ENCODE results near the gene FTSJ3. TPM values are rescaled to one million over a fixed set of nuclear protein-coding genes. Genes with fewer than 3 reads are reported as not detected.
A peak's percentile ranks its signal among the peaks of the same experiment; 100 is the strongest.

The FTSJ3 gene
- polyA plus RNA-seq, 1 of the 3 experiments (the other 2 are of a cell fraction), result 148 TPM

- H3K9me2 ChIP-seq, result no peaks in the 10 kb centered on the region
- H3K27ac ChIP-seq (ENCODE audit: low read depth in 2 of 2, low read length in 1 of 2), result no peak overlapping the region
- no peak overlapping the region for H3K4me2 ChIP-seq
- H4K20me1 ChIP-seq (ENCODE audit: insufficient read depth), result no peaks in the 10 kb centered on the region
- H3K27me3 ChIP-seq (ENCODE audit: insufficient read depth), result peaks cover 2% of the 10 kb centered on the region; the same call in 1 of the 2 replicates
- DNase-seq, result peak; percentile 66
- no peaks in the 10 kb centered on the region for H3K36me3 ChIP-seq (replicated peaks in 1 of 2; ENCODE audit: control insufficient read depth in 1 of 2, insufficient read depth in 2 of 2, low read length in 1 of 2)
- 83% methylated on average over 82 of the region's 82 CpGs for WGBS (ENCODE audit: low lambda C conversion rate)
- CTCF ChIA-PET, result interaction anchor here (0.6 to 2.3 kb wide), 7 partner anchors 10 to 70 kb away, joined by 3 to 7 read pairs (median 3); partner anchors contain the start of gene CSHL1
- TF ChIP-seq RCOR1 (IDR thresholded peaks at IDR 0.05; ENCODE audit: low read length) (no peak), RFX5 (IDR thresholded peaks at IDR 0.05; ENCODE audit: low read length) (peak; percentile 95)
- H2AFZ ChIP-seq (ENCODE audit: low read depth), result no peak overlapping the region
- H3K4me1 ChIP-seq (ENCODE audit: control insufficient read depth in 1 of 2, insufficient read depth in 2 of 2, low read depth in 1 of 2, low read length in 1 of 2), result no peaks in the 10 kb centered on the region
- H3K9me3 ChIP-seq, result no peaks in the 10 kb centered on the region
- POLR2A ChIA-PET, result no interaction called here
- H3K79me2 ChIP-seq (ENCODE audit: insufficient read depth), result no peaks in the 10 kb centered on the region
- no peak overlapping the region for H3K9ac ChIP-seq
- no peak overlapping the region; a peak in 1 of 4 replicates for H3K4me3 ChIP-seq (ENCODE audit: low read depth in 2 of 2, low read length in 1 of 2)
- peaks cover 5% of the 10 kb centered on the region for H3F3A ChIP-seq (replicated peaks; ENCODE audit: insufficient read depth)
Measured at GRCh38 chr17:63848834-63849689, 21.6 kb upstream of the FTSJ3 start.

- 62% methylated on average over 3 of the region's 3 CpGs for WGBS (ENCODE audit: low lambda C conversion rate)
- Histone ChIP-seq H3F3A (replicated peaks; ENCODE audit: insufficient read depth) (peaks cover 12% of the 10 kb centered on the region), H3K9me2 (no peaks in the 10 kb centered on the region), H3K4me2 (no peak overlapping the region), H3K4me3 (ENCODE audit: low read depth in 2 of 2, low read length in 1 of 2) (no peak overlapping the region), H3K27ac (ENCODE audit: low read depth in 2 of 2, low read length in 1 of 2) (no peak overlapping the region), H3K9me3 (no peaks in the 10 kb centered on the region), H3K9ac (no peak overlapping the region), H2AFZ (ENCODE audit: low read depth) (no peak overlapping the region), H4K20me1 (ENCODE audit: insufficient read depth) (no peaks in the 10 kb centered on the region), H3K36me3 (replicated peaks in 1 of 2; ENCODE audit: control insufficient read depth in 1 of 2, insufficient read depth in 2 of 2, low read length in 1 of 2) (no peaks in the 10 kb centered on the region), H3K4me1 (ENCODE audit: control insufficient read depth in 1 of 2, insufficient read depth in 2 of 2, low read depth in 1 of 2, low read length in 1 of 2) (peaks cover 0 to 4% of the 10 kb centered on the region in 2 experiments; a peak in 1 of 4 replicates), H3K27me3 (ENCODE audit: insufficient read depth) (no peaks in the 10 kb centered on the region; the same call in 1 of the 2 replicates), H3K79me2 (ENCODE audit: insufficient read depth) (no peaks in the 10 kb centered on the region)
- CTCF ChIA-PET, result interaction anchor here (1.0 to 3.0 kb wide), 4 partner anchors 12 to 19 kb away, joined by 3 to 24 read pairs (median 6); no protein-coding TSS in a partner anchor
- no peak for DNase-seq
- TF ChIP-seq YY1 (IDR thresholded peaks at IDR 0.05; ENCODE audit: low read depth) (no peak), POLR2AphosphoS5 (IDR thresholded peaks at IDR 0.05; ENCODE audit: low read depth, low read length) (no peak), RCOR1 (IDR thresholded peaks at IDR 0.05; ENCODE audit: low read length) (no peak)
- POLR2A ChIA-PET, result no interaction called here
Measured at GRCh38 chr17:63847525-63848249, 20.2 kb upstream of the FTSJ3 start.

GRCh38 chr17:63845509-63845908 lies 18.0 kb upstream of the FTSJ3 start:
- no peaks in the 10 kb centered on the region for H3K36me3 ChIP-seq (replicated peaks in 1 of 2; ENCODE audit: control insufficient read depth in 1 of 2, insufficient read depth in 2 of 2, low read length in 1 of 2)
- no peak for DNase-seq
- H4K20me1 ChIP-seq (ENCODE audit: insufficient read depth), result no peaks in the 10 kb centered on the region; the same call in 1 of the 2 replicates
- no peaks in the 10 kb centered on the region for H3K27me3 ChIP-seq (ENCODE audit: insufficient read depth)
- ChIA-PET POLR2A (interaction anchor here (9.2 kb wide), 1 partner anchor 16 kb away, joined by 108 read pairs; the partner anchor contains the start of genes FTSJ3 and PSMC5), CTCF (interaction anchor here (1.2 to 3.0 kb wide), 2 partner anchors 10 to 21 kb away, joined by 3 to 24 read pairs; no protein-coding TSS in a partner anchor)
- H3K27ac ChIP-seq (ENCODE audit: low read depth in 2 of 2, low read length in 1 of 2), result no peak overlapping the region
- no peak overlapping the region for H3K4me3 ChIP-seq (ENCODE audit: low read depth in 2 of 2, low read length in 1 of 2)
- 6% methylated on average over 1 of the region's 1 CpG for WGBS (ENCODE audit: low lambda C conversion rate)
- H3K9me2 ChIP-seq, result no peaks in the 10 kb centered on the region
- peaks cover 18% of the 10 kb centered on the region for H3K79me2 ChIP-seq (ENCODE audit: insufficient read depth)
- H3F3A ChIP-seq (replicated peaks; ENCODE audit: insufficient read depth), result peaks cover 12% of the 10 kb centered on the region
- no peak overlapping the region for H2AFZ ChIP-seq (ENCODE audit: low read depth)
- H3K9me3 ChIP-seq, result no peaks in the 10 kb centered on the region
- peaks cover 8 to 14% of the 10 kb centered on the region in 2 experiments; a peak in 3 of 4 replicates for H3K4me1 ChIP-seq (ENCODE audit: control insufficient read depth in 1 of 2, insufficient read depth in 2 of 2, low read depth in 1 of 2, low read length in 1 of 2)
- H3K9ac ChIP-seq, result no peak overlapping the region
- no peak overlapping the region for H3K4me2 ChIP-seq
- no peak for TF ChIP-seq RFX5 (IDR thresholded peaks at IDR 0.05; ENCODE audit: low read length)
- TF ChIP-seq SMC3 (IDR thresholded peaks at IDR 0.05; ENCODE audit: low read depth, low read length), result no peak
- no peak for TF ChIP-seq FOSL2 (IDR thresholded peaks at IDR 0.05; ENCODE audit: borderline replicate concordance, low read depth)
- no peak for TF ChIP-seq SIN3A (IDR thresholded peaks at IDR 0.05; ENCODE audit: borderline replicate concordance, low read depth, low read length)
- TF ChIP-seq CTCF (IDR thresholded peaks at IDR 0.05), result no peak
- TF ChIP-seq ELF1 (IDR thresholded peaks at IDR 0.05), result no peak
- no peak for TF ChIP-seq RCOR1 (IDR thresholded peaks at IDR 0.05; ENCODE audit: low read length)
- TF ChIP-seq EZH2phosphoT487 (IDR thresholded peaks at IDR 0.05; ENCODE audit: borderline replicate concordance, low read depth), result no peak
- TF ChIP-seq REST (IDR thresholded peaks at IDR 0.05; ENCODE audit: low read depth, low read length), result no peak
- TF ChIP-seq TCF12 (IDR thresholded peaks at IDR 0.05), result no peak
